Activated T-helper 1 cell treated with anti-CD3 and anti-CD28 coated beads, Interleukin-2, amount 50 U/mL, for 16 hours (primary cell): ENCODE measurements around the gene MTHFR.
A peak's percentile ranks its signal among the peaks of the same experiment; 100 is the strongest.

Experiments used
- DNase-seq, 2 donors: peaks; one replicate each; pipeline ENCODE4 v3.0.0-alpha.2; 2020; ENCODE audit warnings: low read depth in 1 of 2, low spot score in 1 of 2

MTHFR gene

DNA sequence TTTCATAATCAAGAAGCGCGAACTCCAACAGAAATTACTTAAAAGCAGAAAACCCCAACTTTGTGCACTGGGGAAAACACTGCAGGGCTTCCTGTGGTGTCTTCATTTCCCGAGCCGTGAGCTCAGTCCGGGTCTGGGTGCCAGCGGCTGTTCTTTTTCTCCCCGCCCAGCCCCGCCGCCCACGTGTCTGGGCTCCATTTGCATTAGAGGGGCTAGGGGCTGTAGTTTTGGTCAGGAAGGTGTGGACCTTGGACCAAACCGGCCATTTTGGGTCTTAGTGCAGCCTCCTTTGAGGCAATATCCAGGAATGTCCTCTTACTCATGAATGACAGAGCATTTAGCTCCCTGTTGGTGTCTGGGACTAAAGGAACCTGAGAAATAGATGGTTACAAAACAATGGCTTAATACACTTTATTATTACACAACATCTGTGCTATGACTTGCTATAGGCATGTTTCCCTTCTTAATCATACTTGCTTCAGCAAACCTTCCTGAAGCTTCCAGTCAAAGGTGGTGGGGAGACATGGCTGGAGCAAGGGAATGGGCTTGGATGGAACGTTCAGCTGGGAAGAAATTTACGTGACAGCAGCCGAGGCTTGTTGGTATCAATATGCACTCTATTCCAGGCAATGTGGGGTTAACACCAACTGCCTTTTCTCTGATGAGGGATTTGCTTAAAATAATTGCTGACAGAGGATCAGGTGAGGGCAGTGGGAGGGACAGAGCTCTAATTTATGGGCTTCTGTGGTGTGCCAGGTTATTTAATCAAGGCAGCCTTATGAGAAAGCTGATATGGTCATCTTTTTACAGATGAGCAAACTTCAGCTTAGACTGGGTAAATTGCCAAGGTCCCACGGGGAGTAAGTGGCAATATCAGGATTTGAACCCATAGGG lies 68.8 kb downstream of the MTHFR start:
- peak; percentile 8 to 21 for DNase-seq

DNA sequence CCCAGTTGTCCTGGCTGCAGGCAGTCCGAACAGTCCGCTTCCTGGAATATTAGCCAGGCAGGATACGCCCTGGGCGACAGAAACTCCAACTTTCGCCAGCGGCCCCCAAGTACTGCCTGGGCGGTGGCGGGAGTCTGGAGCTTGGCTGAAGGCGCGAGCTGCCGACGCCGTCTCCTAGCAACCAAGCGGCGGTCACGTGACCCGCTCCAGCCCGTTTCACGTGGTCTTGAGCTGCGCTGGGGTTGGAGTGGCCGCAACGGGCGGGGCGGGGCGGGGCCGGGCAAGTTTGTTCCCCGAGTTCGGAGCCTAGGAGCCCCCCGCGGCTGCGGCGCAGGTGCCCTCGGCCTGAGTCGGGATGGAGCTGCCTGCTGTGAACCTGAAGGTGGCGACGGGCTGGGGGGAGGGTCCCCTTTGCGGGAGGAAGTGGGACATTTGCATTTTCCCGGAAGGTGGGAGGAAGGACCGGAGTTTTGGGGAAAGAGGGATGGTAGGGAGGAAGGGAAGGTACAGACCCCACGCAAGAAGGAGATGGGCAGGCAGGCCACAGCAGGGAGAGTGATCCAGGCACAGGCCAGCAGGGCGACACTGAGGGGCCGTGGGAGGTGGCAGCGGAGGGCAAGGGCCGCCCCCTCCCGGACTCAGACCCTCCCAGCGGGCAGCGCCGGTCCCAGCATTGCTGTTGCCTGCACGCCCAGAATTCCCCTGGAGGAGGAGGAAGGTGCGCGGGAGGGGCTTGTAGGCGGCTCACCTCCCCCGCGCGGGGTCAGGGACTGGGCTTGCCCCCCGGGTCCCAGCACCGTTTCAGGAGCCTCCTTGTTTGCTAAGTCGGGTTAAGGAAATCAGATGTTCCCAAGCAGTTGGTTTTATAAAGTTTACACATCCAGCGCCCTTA lies 69.7 kb downstream of the MTHFR start, which contains the start of gene AGTRAP:
AGTRAP (plus strand) TSS at position 283 of the 892 bp plus-strand sequence; CDS start at position 356, 73 bp downstream.
- DNase-seq: peak; percentile 69 to 74
